ENCODE measurements around the gene RBMS1. TPM values are rescaled to one million over a fixed set of nuclear protein-coding genes. Genes with fewer than 3 reads are reported as not detected.
"Not testable (repeated sequence)": the region's sequence is repeated elsewhere in the genome, so short reads cannot be mapped to it uniquely, and the experiment has no call there.

Gene RBMS1
- polyA plus RNA-seq, 1 donor from 2014 or later = 8.4 TPM

- Histone ChIP-seq H3K9me3 (ENCODE audit: low read length) (no peaks in the 10 kb centered on the region), H3K27ac (ENCODE audit: low read length) (no peak overlapping the region), H3F3A (ENCODE audit: insufficient read depth, low read length, poor library complexity, severe bottlenecking) (no peaks in the 10 kb centered on the region), H3K4me3 (ENCODE audit: low read length) (no peak overlapping the region), H3K9ac (ENCODE audit: low read length) (no peak overlapping the region), H3K36me3 (ENCODE audit: insufficient read depth, low read length) (no peaks in the 10 kb centered on the region), H3K9me2 (ENCODE audit: insufficient read depth, low read length) (no peaks in the 10 kb centered on the region), H2AFZ (ENCODE audit: low read depth, low read length) (no peak overlapping the region), H3K27me3 (ENCODE audit: insufficient read depth, low read depth, low read length) (no peaks in the 10 kb centered on the region), H3K4me2 (ENCODE audit: low read length) (no peak overlapping the region), H4K20me1 (ENCODE audit: insufficient read depth) (no peaks in the 10 kb centered on the region), H3K79me2 (replicated peaks; ENCODE audit: insufficient read depth, low read length) (no peaks in the 10 kb centered on the region)
- TF ChIP-seq MXI1 (conservative IDR thresholded peaks at IDR 0.05; ENCODE audit: poor library complexity, severe bottlenecking) = no peak
- TF ChIP-seq, protein P1, sequence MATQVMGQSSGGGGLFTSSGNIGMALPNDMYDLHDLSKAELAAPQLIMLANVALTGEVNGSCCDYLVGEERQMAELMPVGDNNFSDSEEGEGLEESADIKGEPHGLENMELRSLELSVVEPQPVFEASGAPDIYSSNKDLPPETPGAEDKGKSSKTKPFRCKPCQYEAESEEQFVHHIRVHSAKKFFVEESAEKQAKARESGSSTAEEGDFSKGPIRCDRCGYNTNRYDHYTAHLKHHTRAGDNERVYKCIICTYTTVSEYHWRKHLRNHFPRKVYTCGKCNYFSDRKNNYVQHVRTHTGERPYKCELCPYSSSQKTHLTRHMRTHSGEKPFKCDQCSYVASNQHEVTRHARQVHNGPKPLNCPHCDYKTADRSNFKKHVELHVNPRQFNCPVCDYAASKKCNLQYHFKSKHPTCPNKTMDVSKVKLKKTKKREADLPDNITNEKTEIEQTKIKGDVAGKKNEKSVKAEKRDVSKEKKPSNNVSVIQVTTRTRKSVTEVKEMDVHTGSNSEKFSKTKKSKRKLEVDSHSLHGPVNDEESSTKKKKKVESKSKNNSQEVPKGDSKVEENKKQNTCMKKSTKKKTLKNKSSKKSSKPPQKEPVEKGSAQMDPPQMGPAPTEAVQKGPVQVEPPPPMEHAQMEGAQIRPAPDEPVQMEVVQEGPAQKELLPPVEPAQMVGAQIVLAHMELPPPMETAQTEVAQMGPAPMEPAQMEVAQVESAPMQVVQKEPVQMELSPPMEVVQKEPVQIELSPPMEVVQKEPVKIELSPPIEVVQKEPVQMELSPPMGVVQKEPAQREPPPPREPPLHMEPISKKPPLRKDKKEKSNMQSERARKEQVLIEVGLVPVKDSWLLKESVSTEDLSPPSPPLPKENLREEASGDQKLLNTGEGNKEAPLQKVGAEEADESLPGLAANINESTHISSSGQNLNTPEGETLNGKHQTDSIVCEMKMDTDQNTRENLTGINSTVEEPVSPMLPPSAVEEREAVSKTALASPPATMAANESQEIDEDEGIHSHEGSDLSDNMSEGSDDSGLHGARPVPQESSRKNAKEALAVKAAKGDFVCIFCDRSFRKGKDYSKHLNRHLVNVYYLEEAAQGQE (IDR thresholded peaks at IDR 0.05; ENCODE audit: borderline replicate concordance) = no peak
- TF ChIP-seq RAD21 (conservative IDR thresholded peaks at IDR 0.05) = no peak
- no peak for TF ChIP-seq POLR2AphosphoS5 (IDR thresholded peaks at IDR 0.05)
- TF ChIP-seq EP300 (conservative IDR thresholded peaks at IDR 0.05; ENCODE audit: poor library complexity, severe bottlenecking) = no peak
- no peak for TF ChIP-seq SMC3 (conservative IDR thresholded peaks at IDR 0.05; ENCODE audit: poor library complexity)
- no peak for TF ChIP-seq EZH2 (IDR thresholded peaks at IDR 0.05; ENCODE audit: borderline replicate concordance, insufficient read depth, low read length, poor library complexity, severe bottlenecking)
- TF ChIP-seq, protein P2, sequence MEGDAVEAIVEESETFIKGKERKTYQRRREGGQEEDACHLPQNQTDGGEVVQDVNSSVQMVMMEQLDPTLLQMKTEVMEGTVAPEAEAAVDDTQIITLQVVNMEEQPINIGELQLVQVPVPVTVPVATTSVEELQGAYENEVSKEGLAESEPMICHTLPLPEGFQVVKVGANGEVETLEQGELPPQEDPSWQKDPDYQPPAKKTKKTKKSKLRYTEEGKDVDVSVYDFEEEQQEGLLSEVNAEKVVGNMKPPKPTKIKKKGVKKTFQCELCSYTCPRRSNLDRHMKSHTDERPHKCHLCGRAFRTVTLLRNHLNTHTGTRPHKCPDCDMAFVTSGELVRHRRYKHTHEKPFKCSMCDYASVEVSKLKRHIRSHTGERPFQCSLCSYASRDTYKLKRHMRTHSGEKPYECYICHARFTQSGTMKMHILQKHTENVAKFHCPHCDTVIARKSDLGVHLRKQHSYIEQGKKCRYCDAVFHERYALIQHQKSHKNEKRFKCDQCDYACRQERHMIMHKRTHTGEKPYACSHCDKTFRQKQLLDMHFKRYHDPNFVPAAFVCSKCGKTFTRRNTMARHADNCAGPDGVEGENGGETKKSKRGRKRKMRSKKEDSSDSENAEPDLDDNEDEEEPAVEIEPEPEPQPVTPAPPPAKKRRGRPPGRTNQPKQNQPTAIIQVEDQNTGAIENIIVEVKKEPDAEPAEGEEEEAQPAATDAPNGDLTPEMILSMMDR (IDR thresholded peaks at IDR 0.05; ENCODE audit: poor library complexity, severe bottlenecking) = no peak
- no peak for TF ChIP-seq TAF1 (IDR thresholded peaks at IDR 0.05; ENCODE audit: low read depth)
Observed at GRCh38 chr2:160440888-160441287, 52.7 kb downstream of the RBMS1 start.

- not testable (repeated sequence) for H2AFZ ChIP-seq (ENCODE audit: low read depth, low read length); H3F3A ChIP-seq (ENCODE audit: insufficient read depth, low read length, poor library complexity, severe bottlenecking); H3K4me3 ChIP-seq (ENCODE audit: low read length); H3K36me3 ChIP-seq (ENCODE audit: insufficient read depth, low read length); H3K9me2 ChIP-seq (ENCODE audit: insufficient read depth, low read length); H3K79me2 ChIP-seq (replicated peaks; ENCODE audit: insufficient read depth, low read length); H3K27me3 ChIP-seq (ENCODE audit: insufficient read depth, low read depth, low read length); H3K9ac ChIP-seq (ENCODE audit: low read length); H3K4me2 ChIP-seq (ENCODE audit: low read length); H4K20me1 ChIP-seq (ENCODE audit: insufficient read depth); H3K9me3 ChIP-seq (ENCODE audit: low read length); H3K27ac ChIP-seq (ENCODE audit: low read length)
Observed at GRCh38 chr2:160439038-160439437, 54.6 kb downstream of the RBMS1 start.

DNA sequence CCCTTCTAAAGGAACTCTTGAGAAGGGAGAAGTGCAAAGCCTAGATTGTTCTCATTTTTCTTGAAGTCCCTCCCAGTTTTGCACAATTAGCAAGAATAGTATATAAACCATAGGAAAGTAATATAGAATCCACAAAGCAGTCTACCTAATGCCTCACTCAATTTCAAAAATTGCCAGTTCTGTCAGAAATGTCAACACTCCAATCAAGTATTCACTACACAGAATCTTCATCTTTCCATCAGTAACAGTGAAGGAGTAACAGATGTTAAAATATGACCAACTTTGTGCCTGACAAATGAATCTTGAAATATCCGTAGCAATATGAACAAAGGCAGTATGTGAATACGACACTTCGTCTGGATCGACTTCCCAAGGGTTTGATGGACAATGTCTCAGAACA, 56.3 kb downstream of the RBMS1 start:
- Histone ChIP-seq H3K9ac (ENCODE audit: low read length) (no peak overlapping the region), H4K20me1 (ENCODE audit: insufficient read depth) (no peaks in the 10 kb centered on the region), H3K36me3 (ENCODE audit: insufficient read depth, low read length) (no peaks in the 10 kb centered on the region), H3K79me2 (replicated peaks; ENCODE audit: insufficient read depth, low read length) (no peaks in the 10 kb centered on the region), H3K27me3 (ENCODE audit: insufficient read depth, low read depth, low read length) (no peaks in the 10 kb centered on the region), H3K4me3 (ENCODE audit: low read length) (no peak overlapping the region), H3K27ac (ENCODE audit: low read length) (no peak overlapping the region), H3K4me2 (ENCODE audit: low read length) (no peak overlapping the region), H3K9me2 (ENCODE audit: insufficient read depth, low read length) (no peaks in the 10 kb centered on the region), H3K9me3 (ENCODE audit: low read length) (no peaks in the 10 kb centered on the region), H3F3A (ENCODE audit: insufficient read depth, low read length, poor library complexity, severe bottlenecking) (no peaks in the 10 kb centered on the region), H2AFZ (ENCODE audit: low read depth, low read length) (no peak overlapping the region)
- TF ChIP-seq, protein P2 (IDR thresholded peaks at IDR 0.05; ENCODE audit: poor library complexity, severe bottlenecking) = no peak
- TF ChIP-seq EP300 (conservative IDR thresholded peaks at IDR 0.05; ENCODE audit: poor library complexity, severe bottlenecking) = peak; percentile 91
- peak; percentile 92 for TF ChIP-seq POLR2AphosphoS5 (IDR thresholded peaks at IDR 0.05)

Measured in neural cell (in vitro differentiated cells).